Activated T-cell treated with anti-CD3 and anti-CD28 coated beads for 48 hours (primary cell): Measurements from ENCODE around the gene AKAP10.
"Not testable (repeated sequence)": the region's sequence is repeated elsewhere in the genome, so short reads cannot be mapped to it uniquely, and the experiment has no call there.

ENCODE experiments used
- DNase-seq: peaks from one replicate; pipeline ENCODE4 v3.0.0-alpha.2; 2020; ENCODE audit warnings: low read depth

Gene AKAP10

GRCh38 chr17:19977293-19978208, at the start of gene AKAP10:
Gene AKAP10, minus strand, starts transcription at chr17:19977828. Its CDS starts 149 bp downstream, at chr17:19977679.
- peak; percentile 95 for DNase-seq

GRCh38 chr17:20026960-20027359, 49.3 kb upstream of the AKAP10 start:
- DNase-seq = no peak

- DNase-seq = no peak
Observed at GRCh38 chr17:20022701-20023100, 45.1 kb upstream of the AKAP10 start.

- DNase-seq = not testable (repeated sequence)
Observed at GRCh38 chr17:20016475-20016992, 38.9 kb upstream of the AKAP10 start.

- DNase-seq = no peak
Observed at GRCh38 chr17:20012017-20012536, 34.4 kb upstream of the AKAP10 start.

- no peak for DNase-seq
Observed at GRCh38 chr17:20010936-20011335, 33.3 kb upstream of the AKAP10 start.

- DNase-seq = no peak
Observed at GRCh38 chr17:20010099-20010863, 32.7 kb upstream of the AKAP10 start.

- peak; percentile 94 for DNase-seq
Observed at GRCh38 chr17:20009302-20010098, 31.9 kb upstream of the AKAP10 start, which contains the start of gene SPECC1. Gene SPECC1, plus strand, starts transcription at chr17:20009359. Its CDS starts 87,293 bp downstream, at chr17:20096652.

GRCh38 chr17:20009052-20009301, 31.3 kb upstream of the AKAP10 start:
- DNase-seq = no peak

GRCh38 chr17:20008242-20009051, 30.8 kb upstream of the AKAP10 start:
- peak; percentile 16 for DNase-seq

- no peak for DNase-seq
Observed at GRCh38 chr17:19996502-19996901, 18.9 kb upstream of the AKAP10 start.

GRCh38 chr17:19996086-19996485, 18.5 kb upstream of the AKAP10 start:
- DNase-seq = no peak

GRCh38 chr17:19992803-19993713, 15.4 kb upstream of the AKAP10 start:
- peak; percentile 69 for DNase-seq

GRCh38 chr17:19991252-19991885, 13.7 kb upstream of the AKAP10 start:
- DNase-seq = no peak

- no peak for DNase-seq
Observed at GRCh38 chr17:19987897-19988296, 10.3 kb upstream of the AKAP10 start.

- no peak for DNase-seq
Observed at GRCh38 chr17:19986941-19987861, 9.6 kb upstream of the AKAP10 start.

- DNase-seq = no peak
Observed at GRCh38 chr17:19979917-19980770, 2.5 kb upstream of the AKAP10 start.
